HG03354 (cell line): ENCODE results near the gene SRC.
A peak's percentile ranks its signal among the peaks of the same experiment; 100 is the strongest.

Experiments
- ATAC-seq: cut with Tn5 transposase; IDR thresholded peaks from one replicate; pipeline ENCODE4 v1.9.1; 2021; ENCODE audit warnings: mild to moderate bottlenecking; ENCODE audit not compliant: unreplicated experiment, poor library complexity, severe bottlenecking

SRC gene

DNA sequence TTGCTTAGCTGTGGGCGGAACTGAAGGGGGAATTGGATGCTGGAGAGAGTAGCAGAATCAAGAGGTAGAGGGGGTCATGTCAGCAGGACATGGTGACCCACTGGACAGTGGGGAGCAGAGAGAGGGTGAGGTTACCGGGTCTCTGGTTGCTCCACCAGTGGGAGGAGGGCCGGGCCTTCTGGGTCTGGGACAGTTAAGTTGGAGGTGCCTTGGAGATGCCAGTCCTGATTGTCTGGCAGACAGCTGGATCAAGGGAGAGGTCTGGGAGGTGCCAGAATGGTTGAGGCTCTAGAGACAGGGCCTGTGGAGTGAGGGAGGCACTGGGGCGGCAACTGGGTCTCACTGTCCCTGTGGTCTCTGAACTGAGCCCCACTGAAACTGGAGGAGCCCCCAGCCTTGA is 31.8 kb upstream of the SRC start:
- ATAC-seq = no peak

DNA sequence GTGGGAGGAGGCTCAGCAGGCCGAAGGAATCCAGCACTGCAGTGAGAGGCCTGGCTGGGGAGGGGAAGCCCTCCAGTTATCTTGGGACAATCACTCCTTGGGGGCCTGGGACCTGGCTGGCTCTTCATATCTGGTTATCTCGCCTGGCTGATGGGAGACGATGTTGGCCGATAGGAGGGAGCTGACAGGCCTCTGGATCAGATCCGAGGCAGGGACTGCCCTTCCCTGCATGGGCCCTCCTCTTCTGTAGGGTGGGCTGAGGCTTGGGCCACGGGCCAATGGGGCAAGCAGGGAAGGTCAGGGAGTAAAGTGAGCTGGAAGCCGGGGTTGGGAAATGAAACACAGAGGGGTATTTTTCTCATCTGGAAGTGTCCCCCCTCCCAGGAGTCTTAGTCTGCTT is 31.3 kb upstream of the SRC start:
- ATAC-seq = no peak

DNA sequence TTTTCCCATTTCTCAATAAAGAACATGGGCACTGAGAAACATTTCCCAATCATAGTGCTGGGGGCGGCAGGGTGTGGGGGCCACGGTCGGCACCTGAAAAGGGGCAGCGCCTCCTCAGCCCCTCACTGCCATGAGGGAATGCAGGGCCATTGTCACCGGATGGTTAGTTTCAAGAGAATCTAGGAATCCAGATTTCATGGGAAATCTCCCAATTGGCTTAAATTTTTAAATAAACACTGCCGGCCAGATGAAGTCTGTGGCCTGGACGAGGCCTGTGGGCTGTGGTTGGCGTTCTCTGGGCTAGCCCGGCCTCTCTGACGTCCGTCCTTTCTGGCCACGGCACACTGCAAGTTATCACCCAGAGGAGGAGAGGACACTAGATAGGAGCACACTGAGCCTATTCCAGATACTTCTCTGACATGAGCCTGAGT is 30.9 kb upstream of the SRC start:
- no peak for ATAC-seq

DNA sequence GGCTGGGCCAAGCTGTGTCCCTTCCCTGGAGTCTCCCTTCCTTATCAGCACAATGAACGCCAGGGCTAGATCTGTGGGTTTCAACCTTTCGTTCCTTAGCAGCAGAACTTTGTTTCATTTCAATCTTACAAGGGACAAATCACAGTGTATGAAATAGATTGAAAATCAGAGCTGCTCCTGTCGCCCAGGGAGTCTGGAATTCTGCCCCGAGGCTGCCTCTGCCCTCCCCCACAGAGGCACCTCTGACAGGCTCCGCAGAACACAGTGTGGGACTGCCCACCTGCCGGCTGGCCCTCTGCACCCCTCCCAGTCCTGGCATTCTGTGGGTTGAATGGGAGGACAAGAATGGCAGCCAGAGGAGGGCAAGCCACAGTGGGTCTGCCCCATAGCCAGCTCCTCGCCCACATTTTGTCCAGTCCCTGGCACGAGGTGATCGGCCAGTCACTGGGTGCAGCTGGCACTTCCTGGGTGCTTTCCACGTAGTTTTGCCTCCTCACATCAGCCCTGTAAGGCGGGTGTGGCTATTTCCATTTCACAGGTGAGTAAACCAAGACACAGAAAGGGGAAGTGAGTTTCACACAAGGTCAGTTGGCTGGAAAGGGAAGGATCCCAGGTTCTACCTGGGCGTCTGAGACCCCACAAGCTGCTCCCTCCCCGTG is 30.4 kb upstream of the SRC start:
- ATAC-seq = peak; percentile 60

DNA sequence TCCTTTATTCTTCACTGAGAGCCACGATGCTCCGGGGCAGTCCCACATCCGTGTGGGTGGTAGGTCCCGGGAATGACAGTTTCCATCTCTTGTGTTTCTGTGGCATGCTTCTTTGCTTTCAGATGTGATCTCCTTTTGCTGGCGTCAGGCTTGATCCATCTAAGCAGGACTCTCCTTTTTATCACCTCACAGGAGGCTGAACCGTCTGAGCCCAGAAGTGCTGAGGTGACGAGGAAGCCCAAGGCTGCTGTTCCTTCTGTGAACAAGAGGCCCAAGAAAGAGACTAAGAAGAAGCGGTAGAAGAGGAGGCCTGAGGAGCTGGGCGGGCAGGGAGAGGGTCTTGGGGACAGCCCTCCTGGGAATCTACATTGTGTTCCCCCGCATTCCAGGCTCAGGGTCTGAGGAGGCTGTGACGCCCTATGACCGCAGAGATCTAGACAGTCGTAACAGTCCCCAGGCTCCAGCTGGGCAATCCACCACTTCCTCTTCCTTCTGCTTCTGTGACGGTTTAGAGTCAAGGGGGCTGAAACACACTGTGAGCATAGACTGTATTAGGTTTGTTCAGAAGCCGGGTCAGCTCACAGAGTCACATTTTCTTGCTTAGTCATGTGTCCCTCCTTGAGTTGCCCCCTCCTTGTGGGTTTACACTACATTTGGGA is 29.7 kb upstream of the SRC start:
- peak; percentile 80 for ATAC-seq

DNA sequence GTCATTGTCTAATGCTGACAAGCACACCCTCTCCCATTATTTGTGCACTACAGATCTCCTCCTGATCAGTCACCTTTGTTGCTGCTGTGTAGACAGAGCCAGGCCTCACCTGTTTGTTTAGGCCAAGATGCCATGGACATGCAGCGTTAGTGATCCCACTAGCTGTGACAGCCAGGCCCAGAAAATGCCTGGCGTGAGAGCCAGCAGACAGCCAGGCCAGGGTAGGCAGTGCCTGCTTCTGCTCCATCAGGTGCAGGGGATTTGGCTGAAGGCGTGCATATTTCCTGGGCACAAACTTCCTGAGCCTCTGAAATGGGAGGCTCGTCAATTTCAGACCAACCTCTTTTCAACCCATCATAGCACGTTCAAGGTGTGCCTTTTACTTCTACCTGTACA is 29.2 kb upstream of the SRC start:
- peak; percentile 4 for ATAC-seq

DNA sequence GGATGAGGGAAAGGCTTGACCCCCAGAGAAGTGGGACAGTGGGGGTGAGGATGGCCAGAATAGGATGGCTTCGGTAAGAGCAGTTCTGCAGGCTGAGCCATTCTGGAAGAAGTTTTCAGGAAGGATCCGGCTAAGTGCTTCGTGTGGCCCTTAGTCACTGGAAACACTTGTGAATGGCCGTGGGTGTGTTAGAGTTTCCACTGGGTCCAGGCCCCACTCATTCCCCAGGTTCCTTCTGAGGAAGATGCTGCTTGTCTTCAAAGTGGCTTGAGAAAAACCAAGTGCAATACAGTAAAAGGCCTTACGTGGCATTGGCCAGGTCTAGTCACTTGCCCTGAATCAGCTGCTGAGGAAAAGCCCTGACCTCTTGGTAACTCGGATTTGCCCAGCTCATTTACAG is 28.6 kb upstream of the SRC start:
- ATAC-seq = no peak

DNA sequence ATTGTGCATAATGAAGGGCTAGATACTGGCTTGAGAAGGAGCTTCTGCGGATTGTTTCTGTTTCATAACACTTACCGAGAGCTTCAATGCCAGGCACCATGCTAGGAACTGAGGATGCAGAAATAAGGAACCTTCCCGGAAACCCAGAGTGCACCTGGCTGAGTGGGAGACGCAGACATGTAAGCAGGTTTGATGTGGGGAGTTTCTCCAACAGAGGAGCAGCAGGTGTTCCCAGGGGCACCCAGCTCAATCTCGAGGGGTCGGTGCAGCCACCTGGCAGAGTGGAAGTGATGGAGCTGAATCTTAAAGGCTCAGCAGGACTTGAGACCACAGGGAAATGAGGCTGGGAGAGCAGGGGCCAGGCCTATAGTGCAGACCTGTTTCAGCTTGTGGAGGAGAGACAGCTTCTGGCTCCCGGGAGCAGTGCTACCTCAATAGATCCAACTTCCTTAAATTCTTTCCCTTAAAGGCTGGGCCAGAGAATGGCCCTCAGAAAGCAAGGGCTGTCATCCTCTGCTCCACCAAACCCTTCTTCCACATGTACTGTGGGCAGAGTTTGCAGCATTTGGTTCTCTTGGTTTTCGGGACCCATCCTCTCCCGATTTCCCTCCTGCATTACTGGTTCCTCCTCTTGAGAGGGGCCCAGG is 27.8 kb upstream of the SRC start:
- ATAC-seq = no peak

DNA sequence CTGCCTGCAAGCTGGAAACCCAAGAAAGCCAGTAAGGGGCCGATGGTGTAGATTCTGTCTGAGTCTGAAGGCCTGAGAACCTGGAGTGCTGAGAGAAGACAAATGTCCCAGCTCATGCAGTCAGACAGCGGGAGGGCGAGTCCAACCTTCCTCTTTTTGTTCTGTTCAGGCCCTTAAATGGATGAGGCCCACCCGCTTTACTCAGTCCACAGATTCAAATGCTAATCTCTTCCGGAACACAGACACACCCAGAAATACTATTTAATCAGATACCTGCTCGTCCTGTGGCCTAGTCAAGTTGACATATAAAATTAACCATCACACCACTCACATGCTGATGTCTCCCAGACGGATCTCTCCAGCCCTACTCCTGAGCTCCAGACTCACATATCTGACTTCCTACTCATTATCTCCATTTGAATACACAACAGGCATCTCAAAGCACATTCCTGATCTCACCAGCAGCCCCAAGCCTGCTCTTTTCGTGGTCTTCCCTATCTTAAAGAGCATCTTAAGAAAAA is 26.7 kb upstream of the SRC start:
- ATAC-seq = no peak

DNA sequence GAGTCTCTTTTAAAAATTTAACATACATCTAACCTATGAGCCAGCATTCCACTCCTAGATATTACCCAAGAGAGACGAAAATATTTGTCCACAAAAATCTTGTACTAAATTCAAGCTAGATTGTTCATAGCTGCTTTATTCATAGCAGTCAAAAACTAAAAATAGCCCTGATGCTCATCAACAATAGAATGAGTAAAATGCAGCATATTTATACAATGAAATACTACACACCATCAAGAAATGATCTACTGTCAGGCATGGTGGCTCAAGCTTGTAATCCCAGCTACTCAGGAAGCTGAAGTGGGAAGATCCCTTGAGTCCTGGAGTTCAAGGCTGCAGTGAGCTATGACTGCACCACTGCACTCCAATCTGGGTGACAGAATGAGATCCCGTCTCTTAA is 22.0 kb upstream of the SRC start:
- ATAC-seq = no peak

DNA sequence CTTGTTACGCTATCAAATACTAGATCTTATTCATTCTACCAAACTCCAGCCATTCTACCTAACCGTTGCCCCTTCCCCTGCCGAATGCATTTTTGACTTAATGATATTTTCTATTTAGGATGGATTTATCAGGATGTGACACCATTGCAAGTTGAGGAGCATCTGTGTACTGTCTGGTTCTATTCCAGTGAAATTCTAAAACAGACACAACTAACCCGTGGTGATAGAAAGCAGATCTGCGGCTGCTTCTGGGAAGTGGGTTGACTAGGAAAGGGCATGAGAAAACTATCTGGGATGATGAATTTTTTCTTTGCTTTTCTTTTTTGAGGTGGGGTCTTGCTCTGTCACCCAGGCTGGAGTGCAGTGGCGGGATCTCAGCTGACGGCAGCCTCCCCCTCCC is 20.7 kb upstream of the SRC start:
- ATAC-seq = no peak

DNA sequence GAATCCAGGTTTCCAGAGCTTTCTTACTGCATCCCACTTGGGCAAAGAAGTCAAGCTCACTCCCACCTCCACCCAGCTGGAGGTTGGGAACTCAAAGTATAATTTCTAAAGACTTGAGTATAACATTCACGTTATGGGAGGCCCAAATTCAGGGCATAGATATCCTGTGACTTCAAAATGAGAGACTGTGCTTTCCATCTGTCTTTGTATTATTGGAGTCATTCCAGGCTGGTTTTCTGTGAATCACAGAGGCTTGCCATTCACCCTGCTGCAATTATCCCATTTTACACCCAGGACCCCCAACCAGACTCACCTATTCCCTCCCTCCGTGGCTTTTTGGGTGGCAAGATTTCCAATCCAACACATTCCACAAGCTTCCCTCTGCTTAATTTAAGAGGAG is 19.3 kb upstream of the SRC start:
- ATAC-seq = no peak

DNA sequence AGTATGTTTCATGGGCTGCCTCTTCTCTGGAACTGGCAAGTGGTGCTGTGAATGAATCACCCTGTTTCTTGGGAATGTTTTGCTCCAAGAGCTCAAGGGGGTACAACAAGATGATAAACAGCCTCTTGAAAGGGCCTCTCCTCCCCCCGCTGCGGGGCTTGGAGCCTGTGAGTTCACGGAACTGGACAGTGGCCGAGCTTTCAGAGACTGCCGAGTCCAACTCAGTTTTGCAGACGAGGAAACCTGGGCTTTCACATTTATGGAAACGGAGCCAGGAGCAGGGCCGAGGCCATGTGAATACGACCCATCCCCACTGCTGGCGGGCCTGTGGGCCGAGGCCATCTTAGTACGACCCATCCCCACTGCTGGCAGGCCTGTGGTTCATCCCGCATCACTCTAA is 18.2 kb upstream of the SRC start:
- ATAC-seq = no peak

DNA sequence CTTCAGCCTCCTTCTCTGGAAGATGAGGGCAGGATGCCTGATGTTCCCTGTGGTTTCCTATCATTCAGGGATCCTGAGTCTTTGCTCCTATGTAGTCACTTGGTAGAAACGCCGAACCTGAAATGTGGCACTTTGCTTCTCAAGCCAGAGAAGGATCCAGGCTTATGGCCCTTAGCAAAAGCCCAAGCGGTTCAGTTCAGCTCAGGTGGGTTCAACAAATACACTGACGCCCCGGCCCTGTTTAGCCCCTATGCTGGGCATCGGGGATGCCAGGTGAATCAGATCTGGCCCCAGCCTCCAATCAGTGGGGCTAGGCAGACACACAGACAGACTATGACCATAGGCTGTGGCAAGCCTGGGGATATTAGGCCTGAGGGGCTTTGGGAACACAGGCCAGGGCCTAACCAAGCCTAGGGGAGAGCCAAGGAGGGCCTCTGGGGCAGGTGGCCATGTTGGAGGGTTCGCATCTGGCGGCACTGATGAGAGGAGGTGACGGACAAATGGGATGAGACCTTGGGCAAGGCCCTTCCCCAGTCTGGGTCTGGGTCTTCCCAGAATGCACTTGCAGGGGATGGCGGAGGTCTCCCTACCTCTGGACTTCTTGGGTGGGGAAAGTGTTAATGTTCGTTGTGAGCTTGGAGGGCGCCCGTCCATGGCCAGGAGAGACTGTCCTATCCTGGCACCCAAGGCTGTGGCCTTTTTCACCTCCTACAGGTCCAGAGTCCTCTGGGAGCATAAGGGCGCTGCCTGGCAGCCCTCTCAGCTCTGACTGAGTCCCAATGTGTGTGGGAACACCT is 17.6 kb upstream of the SRC start:
- no peak for ATAC-seq

DNA sequence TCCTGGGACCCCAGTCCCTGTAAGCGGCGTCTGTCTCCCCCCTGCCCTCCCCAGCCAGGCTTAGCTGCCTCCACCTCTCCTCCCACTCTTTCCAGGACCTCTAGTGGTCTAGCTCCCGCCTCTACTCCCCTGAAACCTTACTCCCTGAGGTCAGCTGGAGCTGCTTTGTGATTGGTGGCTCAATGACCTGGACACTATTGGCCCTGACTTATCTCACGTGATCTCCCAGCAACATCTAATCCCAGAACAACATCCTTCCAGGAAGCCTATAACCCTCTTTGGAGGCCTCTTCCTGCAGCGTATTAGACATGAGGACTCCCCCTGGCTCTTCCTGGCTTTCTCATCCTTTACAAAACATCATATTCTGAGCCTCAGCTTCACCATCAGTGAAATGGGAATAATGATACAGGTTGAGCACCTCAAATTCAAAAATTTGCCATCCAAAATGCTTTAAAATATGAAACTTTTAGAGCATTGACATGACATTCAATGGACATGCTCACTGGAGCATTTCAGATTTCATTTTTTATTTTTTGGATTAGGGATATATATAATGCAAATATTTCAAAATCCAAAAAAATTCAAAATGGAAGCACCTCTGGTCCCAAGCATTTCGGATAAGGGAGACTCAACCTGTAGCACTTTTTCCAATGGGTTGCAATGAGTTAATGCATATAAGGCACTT is 16.3 kb upstream of the SRC start:
- ATAC-seq = no peak

DNA sequence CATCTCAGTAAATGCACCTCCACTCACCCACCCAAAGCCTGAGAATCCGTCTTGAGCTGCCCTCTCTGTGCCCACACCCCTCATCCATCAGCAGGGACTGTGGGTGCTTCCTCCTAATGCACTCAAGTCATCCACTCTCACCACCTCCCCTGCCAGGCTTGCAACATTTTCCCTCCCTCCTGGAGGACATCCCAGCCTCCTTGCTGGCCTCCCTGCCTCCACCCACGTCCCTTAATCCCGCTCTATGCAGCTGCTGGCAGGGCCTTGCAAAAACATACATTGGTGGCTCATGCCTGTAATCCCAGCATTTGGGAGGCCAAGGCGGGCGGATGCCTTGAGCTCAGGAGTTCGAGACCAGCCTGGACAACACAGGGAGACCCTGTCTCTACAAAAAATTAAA is 15.6 kb upstream of the SRC start:
- ATAC-seq = no peak

DNA sequence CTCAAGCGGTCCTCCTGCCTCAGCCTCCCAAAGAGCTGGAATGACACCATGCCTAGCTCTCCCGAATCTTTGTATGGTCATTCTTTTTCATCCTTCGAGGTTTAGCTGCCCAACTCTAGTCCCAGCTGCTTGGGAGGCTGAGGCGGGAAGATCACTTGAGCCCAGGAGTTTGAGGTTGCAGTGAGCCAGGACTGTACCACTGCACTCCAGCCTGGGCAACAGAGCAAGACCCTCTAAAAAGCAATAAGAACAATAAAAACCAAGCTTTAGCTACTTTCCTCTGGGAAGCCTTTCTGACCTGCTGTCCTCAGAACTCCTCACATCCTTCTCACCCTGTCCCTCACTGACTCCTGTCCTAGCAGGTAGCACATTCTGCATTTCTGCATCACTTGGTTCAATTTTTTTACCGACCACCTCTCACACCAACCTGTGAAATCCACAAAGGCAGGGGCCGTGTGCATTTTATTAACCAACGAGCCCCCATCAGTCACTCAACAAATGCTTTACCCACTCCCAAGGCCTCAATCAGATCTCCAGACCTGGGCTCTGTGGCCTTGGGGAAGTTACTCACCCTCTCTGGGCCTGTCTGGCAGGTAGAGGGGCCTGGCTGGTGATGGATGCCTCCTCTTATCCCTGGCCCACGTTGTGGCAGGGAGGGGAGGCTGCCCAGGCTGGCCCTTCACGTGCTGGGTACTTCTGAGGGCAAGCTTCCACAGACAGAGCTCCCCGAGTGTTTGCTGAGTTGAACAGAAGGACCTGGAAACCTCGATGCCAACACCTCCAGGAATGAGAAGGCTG is 14.7 kb upstream of the SRC start:
- no peak for ATAC-seq

DNA sequence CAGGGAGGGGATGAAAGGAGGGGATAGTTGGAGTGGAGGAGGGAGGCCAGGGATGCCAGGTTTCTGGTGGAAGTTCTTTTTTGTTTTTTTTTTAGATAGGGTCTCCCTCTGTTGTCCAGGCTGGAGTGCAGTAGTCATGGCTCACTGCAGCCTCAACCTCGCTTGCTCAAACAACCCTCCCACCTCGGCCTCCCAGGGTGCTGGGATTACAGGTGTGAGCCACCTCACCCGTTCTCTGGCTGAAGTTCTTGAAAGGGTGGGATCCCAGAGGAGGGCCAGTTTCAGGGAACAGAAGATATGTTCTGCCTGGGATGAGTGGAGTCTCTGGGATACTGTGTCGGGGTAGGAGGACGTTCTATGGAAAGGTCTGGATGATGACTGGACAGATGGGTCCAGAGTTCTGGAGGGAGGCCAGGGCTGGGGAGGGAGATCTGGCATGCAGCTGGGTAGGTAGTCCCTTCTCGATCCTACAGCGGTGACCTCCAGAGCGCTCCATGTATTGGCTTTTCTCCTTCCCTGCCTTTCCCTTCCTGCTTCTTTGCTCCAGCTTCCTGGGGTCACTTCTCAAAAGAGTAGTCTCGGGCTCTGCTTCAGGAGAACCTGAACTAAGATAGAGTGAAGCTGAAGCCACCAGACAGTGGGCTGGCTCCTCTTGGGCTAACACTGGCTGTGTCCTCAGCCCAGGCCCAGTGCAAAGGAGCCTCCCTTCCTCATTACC is 12.7 kb upstream of the SRC start:
- no peak for ATAC-seq
